ENCODE results near the gene OGDHL.

DNA sequence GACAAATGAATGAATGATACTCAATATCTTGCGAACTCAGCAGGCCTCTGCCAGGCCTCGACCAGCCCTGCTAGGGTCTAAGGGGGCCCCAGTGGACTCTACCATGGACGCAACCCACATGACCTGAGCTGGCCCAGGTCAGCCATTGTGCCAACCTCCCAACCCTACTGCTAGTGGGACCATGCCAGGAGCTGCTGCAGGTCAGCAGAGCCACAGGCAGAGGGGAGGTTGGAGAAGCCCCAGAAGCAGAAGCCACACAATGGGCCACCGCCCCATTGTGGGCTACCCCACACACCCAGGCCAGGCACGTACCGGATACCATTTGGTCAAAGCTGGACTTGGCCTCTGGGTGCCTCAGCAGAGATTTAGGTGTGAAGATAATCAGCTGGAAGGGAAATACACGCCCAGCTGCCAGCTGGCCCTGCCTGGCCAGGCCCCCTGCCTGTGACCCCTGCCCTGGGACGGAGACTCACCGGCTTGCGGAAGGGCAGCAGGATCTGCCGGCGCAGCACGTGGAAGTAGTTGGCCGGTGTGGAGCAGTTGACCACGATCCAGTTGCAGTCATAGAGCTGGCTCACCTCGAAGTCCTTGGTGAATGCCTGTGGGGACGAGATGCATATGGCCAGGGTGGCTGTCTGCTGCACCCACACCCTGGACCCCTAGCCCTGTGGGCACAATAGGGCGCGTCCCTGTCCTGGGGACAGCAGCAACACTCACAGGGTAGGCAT lies 24.5 kb downstream of the OGDHL start:
- TF ChIP-seq, protein P1, sequence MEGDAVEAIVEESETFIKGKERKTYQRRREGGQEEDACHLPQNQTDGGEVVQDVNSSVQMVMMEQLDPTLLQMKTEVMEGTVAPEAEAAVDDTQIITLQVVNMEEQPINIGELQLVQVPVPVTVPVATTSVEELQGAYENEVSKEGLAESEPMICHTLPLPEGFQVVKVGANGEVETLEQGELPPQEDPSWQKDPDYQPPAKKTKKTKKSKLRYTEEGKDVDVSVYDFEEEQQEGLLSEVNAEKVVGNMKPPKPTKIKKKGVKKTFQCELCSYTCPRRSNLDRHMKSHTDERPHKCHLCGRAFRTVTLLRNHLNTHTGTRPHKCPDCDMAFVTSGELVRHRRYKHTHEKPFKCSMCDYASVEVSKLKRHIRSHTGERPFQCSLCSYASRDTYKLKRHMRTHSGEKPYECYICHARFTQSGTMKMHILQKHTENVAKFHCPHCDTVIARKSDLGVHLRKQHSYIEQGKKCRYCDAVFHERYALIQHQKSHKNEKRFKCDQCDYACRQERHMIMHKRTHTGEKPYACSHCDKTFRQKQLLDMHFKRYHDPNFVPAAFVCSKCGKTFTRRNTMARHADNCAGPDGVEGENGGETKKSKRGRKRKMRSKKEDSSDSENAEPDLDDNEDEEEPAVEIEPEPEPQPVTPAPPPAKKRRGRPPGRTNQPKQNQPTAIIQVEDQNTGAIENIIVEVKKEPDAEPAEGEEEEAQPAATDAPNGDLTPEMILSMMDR (IDR thresholded peaks at IDR 0.05; ENCODE audit: insufficient read depth, low read length), result no peak
- TF ChIP-seq POLR2AphosphoS5 (IDR thresholded peaks at IDR 0.05; ENCODE audit: low read depth) (no peak), SPI1 (IDR thresholded peaks at IDR 0.05; ENCODE audit: borderline replicate concordance, low read depth) (no peak)
- TF ChIP-seq, protein P2, sequence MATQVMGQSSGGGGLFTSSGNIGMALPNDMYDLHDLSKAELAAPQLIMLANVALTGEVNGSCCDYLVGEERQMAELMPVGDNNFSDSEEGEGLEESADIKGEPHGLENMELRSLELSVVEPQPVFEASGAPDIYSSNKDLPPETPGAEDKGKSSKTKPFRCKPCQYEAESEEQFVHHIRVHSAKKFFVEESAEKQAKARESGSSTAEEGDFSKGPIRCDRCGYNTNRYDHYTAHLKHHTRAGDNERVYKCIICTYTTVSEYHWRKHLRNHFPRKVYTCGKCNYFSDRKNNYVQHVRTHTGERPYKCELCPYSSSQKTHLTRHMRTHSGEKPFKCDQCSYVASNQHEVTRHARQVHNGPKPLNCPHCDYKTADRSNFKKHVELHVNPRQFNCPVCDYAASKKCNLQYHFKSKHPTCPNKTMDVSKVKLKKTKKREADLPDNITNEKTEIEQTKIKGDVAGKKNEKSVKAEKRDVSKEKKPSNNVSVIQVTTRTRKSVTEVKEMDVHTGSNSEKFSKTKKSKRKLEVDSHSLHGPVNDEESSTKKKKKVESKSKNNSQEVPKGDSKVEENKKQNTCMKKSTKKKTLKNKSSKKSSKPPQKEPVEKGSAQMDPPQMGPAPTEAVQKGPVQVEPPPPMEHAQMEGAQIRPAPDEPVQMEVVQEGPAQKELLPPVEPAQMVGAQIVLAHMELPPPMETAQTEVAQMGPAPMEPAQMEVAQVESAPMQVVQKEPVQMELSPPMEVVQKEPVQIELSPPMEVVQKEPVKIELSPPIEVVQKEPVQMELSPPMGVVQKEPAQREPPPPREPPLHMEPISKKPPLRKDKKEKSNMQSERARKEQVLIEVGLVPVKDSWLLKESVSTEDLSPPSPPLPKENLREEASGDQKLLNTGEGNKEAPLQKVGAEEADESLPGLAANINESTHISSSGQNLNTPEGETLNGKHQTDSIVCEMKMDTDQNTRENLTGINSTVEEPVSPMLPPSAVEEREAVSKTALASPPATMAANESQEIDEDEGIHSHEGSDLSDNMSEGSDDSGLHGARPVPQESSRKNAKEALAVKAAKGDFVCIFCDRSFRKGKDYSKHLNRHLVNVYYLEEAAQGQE (IDR thresholded peaks at IDR 0.05; ENCODE audit: insufficient replicate concordance, low read depth), result no peak
